CD14-positive monocyte (primary cell): ENCODE results near the gene PDGFA. TPM values are rescaled to one million over a fixed set of nuclear protein-coding genes. Genes with fewer than 3 reads are reported as not detected.

Source experiments
- DNase-seq, 3 donors: peaks; one replicate each; pipeline ENCODE4 v3.0.0-alpha.2; 2011 to 2022
- H2AFZ ChIP-seq: 2 replicates; pipeline ENCODE4 v1.6.0; 2012; ENCODE audit warnings: mild to moderate bottlenecking, low read depth, low read length, inconsistent platforms; ENCODE audit not compliant: insufficient read depth, poor library complexity, severe bottlenecking
- H3K27ac ChIP-seq, 2 donors: 1 replicate in 1 of 2; 2 replicates in 1 of 2; pipeline ENCODE4 v1.5.1; 2012 to 2013; ENCODE audit warnings: low read length in 2 of 2, control low read depth in 1 of 2, inconsistent platforms in 1 of 2, low read depth in 1 of 2, mild to moderate bottlenecking in 1 of 2
- H3K27me3 ChIP-seq, 2 donors: one replicate each; pipeline versions ENCODE4 v1.6.0 to v1.6.1; 2011 to 2013; ENCODE audit warnings: low read length in 2 of 2; ENCODE audit not compliant: control insufficient read depth in 2 of 2, insufficient read depth in 2 of 2
- H3K36me3 ChIP-seq, 2 donors: replicated peaks in 1 of 2; 1 replicate in 1 of 2; 2 replicates in 1 of 2; pipeline versions ENCODE4 v1.5.1 to v1.6.1; 2012 to 2013; ENCODE audit warnings: low read length in 2 of 2, control low read depth in 1 of 2, inconsistent platforms in 1 of 2, mild to moderate bottlenecking in 1 of 2; ENCODE audit not compliant: insufficient read depth in 2 of 2, control insufficient read depth in 1 of 2
- H3K4me1 ChIP-seq, 2 donors: 1 replicate in 1 of 2; 2 replicates in 1 of 2; pipeline versions ENCODE4 v1.5.1 to v1.6.1; 2012 to 2013; ENCODE audit warnings: low read length in 2 of 2, control low read depth in 1 of 2, inconsistent platforms in 1 of 2, mild to moderate bottlenecking in 1 of 2, moderate library complexity in 1 of 2; ENCODE audit not compliant: insufficient read depth in 2 of 2, control insufficient read depth in 1 of 2
- H3K4me2 ChIP-seq: replicated peaks from 2 replicates; pipeline ENCODE3; 2012; ENCODE audit warnings: low read length, moderate library complexity, mild to moderate bottlenecking; ENCODE audit not compliant: poor library complexity, severe bottlenecking; ENCODE audit errors: extremely low read depth
- H3K4me3 ChIP-seq, 3 experiments: fragments of 200-600 bp in 1 of 3; sonication (generic) in 1 of 3; replicated peaks in 1 of 3; 1 replicate in 2 of 3; 2 replicates in 1 of 3; pipeline ENCODE4 v1.5.1; 2011 to 2013; ENCODE audit warnings: low read length in 3 of 3, mild to moderate bottlenecking in 3 of 3, control low read depth in 2 of 3, low read depth in 2 of 3, inconsistent platforms in 1 of 3, moderate library complexity in 1 of 3
- H3K79me2 ChIP-seq: 2 replicates; pipeline ENCODE4 v1.6.0; 2012; ENCODE audit warnings: mild to moderate bottlenecking, control low read depth, inconsistent platforms, low read length, moderate library complexity; ENCODE audit not compliant: insufficient read depth
- H3K9ac ChIP-seq: 2 replicates; pipeline ENCODE4 v1.6.0; 2017; ENCODE audit warnings: low read length, mild to moderate bottlenecking; ENCODE audit not compliant: insufficient read depth, poor library complexity, severe bottlenecking
- H3K9me3 ChIP-seq, 2 donors: replicated peaks in 1 of 2; 1 replicate in 1 of 2; 2 replicates in 1 of 2; pipeline versions ENCODE4 v1.5.1 to v1.6.1; 2012 to 2013; ENCODE audit warnings: low read length in 2 of 2, control low read depth in 1 of 2; ENCODE audit not compliant: control insufficient read depth in 1 of 2, insufficient read depth in 1 of 2
- H4K20me1 ChIP-seq: 2 replicates; pipeline ENCODE4 v1.6.0; 2012; ENCODE audit warnings: mild to moderate bottlenecking, low read length, control low read depth, moderate library complexity; ENCODE audit not compliant: insufficient read depth
- H3K27ac Mint-ChIP-seq, 7 donors: one replicate each; pipeline ENCODE4 v1.8.0; 2020; ENCODE audit warnings: mild to moderate bottlenecking in 7 of 7, mixed read lengths in 7 of 7, moderate library complexity in 6 of 7, inconsistent platforms in 2 of 7
- H3K27me3 Mint-ChIP-seq, 3 donors: one replicate each; pipeline ENCODE4 v1.8.0; 2021 to 2022; ENCODE audit warnings: low read depth in 3 of 3, mild to moderate bottlenecking in 3 of 3, mixed read lengths in 3 of 3, moderate library complexity in 3 of 3, inconsistent platforms in 1 of 3
- H3K36me3 Mint-ChIP-seq, 2 donors: one replicate each; pipeline ENCODE4 v1.8.0; 2020; ENCODE audit warnings: mixed read lengths in 2 of 2, inconsistent platforms in 1 of 2, mild to moderate bottlenecking in 1 of 2
- H3K4me1 Mint-ChIP-seq: one replicate; pipeline ENCODE4 v1.8.0; 2020; ENCODE audit warnings: mild to moderate bottlenecking, mixed read lengths
- H3K4me3 Mint-ChIP-seq, 2 donors: one replicate each; pipeline ENCODE4 v1.8.0; 2020; ENCODE audit warnings: mild to moderate bottlenecking in 2 of 2, mixed read lengths in 2 of 2, moderate library complexity in 1 of 2
- H3K9me3 Mint-ChIP-seq, 7 donors: one replicate each; pipeline ENCODE4 v1.8.0; 2020 to 2022; ENCODE audit warnings: mixed read lengths in 7 of 7, mild to moderate bottlenecking in 6 of 7, moderate library complexity in 6 of 7, inconsistent platforms in 2 of 7
- CTCF ChIP-seq: fragments of 200-600 bp; IDR thresholded peaks from one replicate; pipeline ENCODE4 v1.8.0; 2022; ENCODE audit warnings: antibody characterized with exemption, mild to moderate bottlenecking
- WGBS: methylation state at CpG from one replicate; pipeline ENCODE4 v1.1.5; 2013; ENCODE audit warnings: missing lambda C conversion rate; ENCODE audit not compliant: insufficient coverage; 5-methylcytosine and 5-hydroxymethylcytosine counted together
- intact Hi-C, 2 donors: fragments of 100-400 bp; cut with micrococcal nuclease; formaldehyde crosslinking; loops; one replicate each; pipeline versions ENCODE4 v1.15.0 to v1.15.1; 2023
- polyA plus RNA-seq, 3 donors: library from polyadenylated mRNA; depleted of rRNA in 1 of 3; unstranded in 2 of 3; stranded (reverse) in 1 of 3; fragments of 300-500 nt in 2 of 3; fragments of >200 nt in 1 of 3; fragmentation: Illumina TruSeq in 2 of 3; gene quantifications; 1 replicate in 2 of 3; 2 replicates in 1 of 3; pipeline ENCODE4 v1.2.3, GENCODE V29; 2012 to 2021

PDGFA gene
- polyA plus RNA-seq, 3 donors = 0.29 TPM; not detected in 2

GRCh38 chr7:514242-514641 lies 5.4 kb downstream of the PDGFA start:
- no peak for DNase-seq
- no peak for TF ChIP-seq CTCF
- no peaks in the 10 kb centered on the region for H3K79me2 ChIP-seq
- no peaks in the 10 kb centered on the region for H4K20me1 ChIP-seq
- H3K9me3 ChIP-seq = peaks cover 0 to 5% of the 10 kb centered on the region in 2 donors
- peaks cover 8% of the 10 kb centered on the region for H3K4me1 Mint-ChIP-seq
- intact Hi-C loops = no loop called here
- H3K4me3 ChIP-seq = no peak overlapping the region
- H3K27me3 Mint-ChIP-seq = peaks cover 35 to 51% (median 47%) of the 10 kb centered on the region in 3 donors
- no peak overlapping the region for H2AFZ ChIP-seq
- peaks cover 17 to 42% of the 10 kb centered on the region in 2 donors for H3K27me3 ChIP-seq
- no peaks in the 10 kb centered on the region for H3K36me3 Mint-ChIP-seq
- H3K4me2 ChIP-seq = no peak overlapping the region
- H3K27ac ChIP-seq = no peak overlapping the region
- H3K4me3 Mint-ChIP-seq = no peak overlapping the region
- no peak overlapping the region for H3K27ac Mint-ChIP-seq
- H3K9me3 Mint-ChIP-seq = peaks cover 0 to 6% (median 0%) of the 10 kb centered on the region in 7 donors
- no peak overlapping the region for H3K9ac ChIP-seq
- no peaks in the 10 kb centered on the region for H3K4me1 ChIP-seq
- no peaks in the 10 kb centered on the region for H3K36me3 ChIP-seq
- 90% methylated on average over 10 of the region's 10 CpGs for WGBS

GRCh38 chr7:513521-514166 lies 6.0 kb downstream of the PDGFA start:
- peaks cover 32 to 46% (median 42%) of the 10 kb centered on the region in 3 donors for H3K27me3 Mint-ChIP-seq
- H3K36me3 ChIP-seq = no peaks in the 10 kb centered on the region
- H3K36me3 Mint-ChIP-seq = no peaks in the 10 kb centered on the region
- H3K9ac ChIP-seq = no peak overlapping the region
- no peak overlapping the region for H3K27ac ChIP-seq
- H3K4me1 ChIP-seq = no peaks in the 10 kb centered on the region
- peaks cover 8% of the 10 kb centered on the region for H3K4me1 Mint-ChIP-seq
- H3K4me3 Mint-ChIP-seq = no peak overlapping the region
- peaks cover 0 to 5% of the 10 kb centered on the region in 2 donors for H3K9me3 ChIP-seq
- WGBS = 89% methylated on average over 19 of the region's 20 CpGs
- peaks cover 0 to 6% (median 0%) of the 10 kb centered on the region in 7 donors for H3K9me3 Mint-ChIP-seq
- no peak overlapping the region for H3K27ac Mint-ChIP-seq
- no peaks in the 10 kb centered on the region for H3K79me2 ChIP-seq
- no peaks in the 10 kb centered on the region for H4K20me1 ChIP-seq
- no peak for DNase-seq
- no peak overlapping the region for H2AFZ ChIP-seq
- TF ChIP-seq CTCF = no peak
- H3K4me3 ChIP-seq = no peak overlapping the region
- intact Hi-C loops = no loop called here
- no peak overlapping the region for H3K4me2 ChIP-seq
- H3K27me3 ChIP-seq = peaks cover 15 to 39% of the 10 kb centered on the region in 2 donors
